OCI-LY1 (cell line): ENCODE measurements around the gene CADM1.

ENCODE experiments used
- H2AFZ ChIP-seq: fragments of 200-600 bp; sonication (generic), shearing (Covaris generic); 2 replicates; pipeline ENCODE4 v1.6.0; 2014; ENCODE audit warnings: antibody characterized with exemption, mild to moderate bottlenecking, low read length
- H3F3A ChIP-seq: fragments of 200-600 bp; sonication (generic), shearing (Covaris generic); 2 replicates; pipeline ENCODE4 v1.6.0; 2014; ENCODE audit warnings: mild to moderate bottlenecking, antibody characterized with exemption, low read length, moderate library complexity; ENCODE audit not compliant: insufficient read depth
- H3K27ac ChIP-seq: fragments of 200-600 bp; sonication (generic); 2 replicates; pipeline ENCODE4 v1.5.1; 2014; ENCODE audit warnings: low read length, mixed run types, mild to moderate bottlenecking, low read depth; ENCODE audit not compliant: poor library complexity, severe bottlenecking
- H3K27me3 ChIP-seq: fragments of 200-600 bp; sonication (generic); 2 replicates; pipeline ENCODE4 v1.6.0; 2014; ENCODE audit warnings: antibody characterized with exemption, mild to moderate bottlenecking, low read length, moderate library complexity; ENCODE audit not compliant: insufficient read depth
- H3K36me3 ChIP-seq: fragments of 200-600 bp; sonication (generic); 2 replicates; pipeline ENCODE4 v1.6.1; 2014; ENCODE audit warnings: mild to moderate bottlenecking, antibody characterized with exemption, low read length, moderate library complexity, mixed read lengths; ENCODE audit not compliant: insufficient read depth
- H3K4me1 ChIP-seq: fragments of 200-600 bp; sonication (generic); 2 replicates; pipeline ENCODE4 v1.5.1; 2014; ENCODE audit warnings: mild to moderate bottlenecking, low read length, moderate library complexity; ENCODE audit not compliant: insufficient read depth, severe bottlenecking
- H3K4me2 ChIP-seq: fragments of 200-600 bp; sonication (generic), shearing (Covaris generic); 2 replicates; pipeline ENCODE4 v1.6.1; 2014; ENCODE audit warnings: low read length
- H3K4me3 ChIP-seq: fragments of 200-600 bp; sonication (generic); 2 replicates; pipeline ENCODE4 v1.5.1; 2014; ENCODE audit warnings: low read length, low read depth, mild to moderate bottlenecking, mixed read lengths; ENCODE audit not compliant: poor library complexity, severe bottlenecking
- H3K79me2 ChIP-seq: fragments of 200-600 bp; shearing (Covaris generic); 2 replicates; pipeline ENCODE4 v1.6.1; 2016; ENCODE audit warnings: mixed run types, low read length, mixed read lengths; ENCODE audit not compliant: insufficient read depth
- H3K9ac ChIP-seq: fragments of 200-600 bp; sonication (generic), shearing (Covaris generic); 2 replicates; pipeline ENCODE4 v1.6.1; 2014; ENCODE audit warnings: mild to moderate bottlenecking, low read length, mixed read lengths
- H3K9me2 ChIP-seq: fragments of 200-600 bp; sonication (generic), shearing (Covaris generic); 2 replicates; pipeline ENCODE4 v1.6.1; 2014; ENCODE audit warnings: low read depth, mild to moderate bottlenecking, low read length, mixed read lengths
- H3K9me3 ChIP-seq: fragments of 200-600 bp; shearing (Covaris generic); 2 replicates; pipeline ENCODE4 v1.6.1; 2014; ENCODE audit warnings: low read length, mixed read lengths
- H4K20me1 ChIP-seq: fragments of 200-600 bp; sonication (generic), shearing (Covaris generic); 2 replicates; pipeline ENCODE4 v1.6.0; 2016; ENCODE audit warnings: mild to moderate bottlenecking, low read length; ENCODE audit not compliant: insufficient read depth
- EZH2 ChIP-seq: fragments of 200-600 bp; sonication (generic), shearing (Covaris generic); IDR thresholded peaks from 2 replicates; pipeline ENCODE4 v1.8.0; 2017; ENCODE audit warnings: borderline replicate concordance, mixed run types, mild to moderate bottlenecking, antibody characterized with exemption, low read length, moderate library complexity, mixed read lengths
- TF ChIP-seq, protein P1 (sequence below): fragments of 200-600 bp; sonication (generic), shearing (Covaris generic); IDR thresholded peaks from 2 replicates; pipeline ENCODE4 v1.5.1; 2017; ENCODE audit warnings: mild to moderate bottlenecking, antibody characterized with exemption, low read length, moderate library complexity, mixed read lengths

CADM1 gene

DNA sequence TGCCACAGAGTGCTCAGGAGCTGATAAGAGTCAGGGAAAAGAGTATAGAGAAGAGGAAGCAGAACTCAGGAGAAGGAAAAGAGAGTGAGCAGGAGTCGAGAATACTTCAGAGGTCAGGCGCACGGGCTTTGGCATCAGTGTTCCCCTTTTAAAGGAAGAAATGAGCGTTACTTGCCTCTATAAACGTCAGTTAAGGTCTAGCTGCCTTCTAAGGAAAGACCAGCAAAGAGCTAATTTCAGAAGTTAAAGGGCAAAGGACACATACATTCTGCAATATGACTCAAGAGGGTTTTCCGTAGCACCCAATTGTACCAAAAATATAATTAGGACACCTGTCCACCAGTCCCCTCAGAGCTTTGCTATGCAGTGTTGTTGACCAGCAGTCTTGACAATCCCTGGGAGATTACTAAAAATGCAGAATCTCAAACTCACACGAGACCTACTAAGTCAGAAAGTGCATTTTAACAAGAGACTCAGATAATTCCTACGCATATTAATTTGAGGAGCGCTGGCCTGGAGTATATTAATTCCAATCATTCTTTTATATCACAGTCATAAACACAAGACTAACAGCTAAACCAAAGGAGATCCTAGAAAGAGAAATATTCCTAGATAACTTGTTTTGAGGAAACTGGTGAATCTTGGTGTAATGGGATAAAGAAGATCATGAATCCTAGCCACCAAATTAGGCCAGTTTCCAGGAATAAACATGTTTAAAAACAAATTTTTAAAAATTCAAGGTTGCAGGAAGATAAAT is 249.0 kb downstream of the CADM1 start:
- Histone ChIP-seq H3F3A (no peaks in the 10 kb centered on the region), H3K79me2 (no peaks in the 10 kb centered on the region), H2AFZ (no peak overlapping the region), H3K4me3 (peak overlapping the region; percentile 18), H3K4me1 (peaks cover 45% of the 10 kb centered on the region), H3K36me3 (no peaks in the 10 kb centered on the region), H4K20me1 (no peaks in the 10 kb centered on the region), H3K9ac (peak overlapping the region; percentile 45), H3K4me2 (peak overlapping the region; percentile 64), H3K9me2 (no peaks in the 10 kb centered on the region), H3K9me3 (no peaks in the 10 kb centered on the region), H3K27ac (peak overlapping the region; percentile 93), H3K27me3 (no peaks in the 10 kb centered on the region)
- TF ChIP-seq, protein P1, sequence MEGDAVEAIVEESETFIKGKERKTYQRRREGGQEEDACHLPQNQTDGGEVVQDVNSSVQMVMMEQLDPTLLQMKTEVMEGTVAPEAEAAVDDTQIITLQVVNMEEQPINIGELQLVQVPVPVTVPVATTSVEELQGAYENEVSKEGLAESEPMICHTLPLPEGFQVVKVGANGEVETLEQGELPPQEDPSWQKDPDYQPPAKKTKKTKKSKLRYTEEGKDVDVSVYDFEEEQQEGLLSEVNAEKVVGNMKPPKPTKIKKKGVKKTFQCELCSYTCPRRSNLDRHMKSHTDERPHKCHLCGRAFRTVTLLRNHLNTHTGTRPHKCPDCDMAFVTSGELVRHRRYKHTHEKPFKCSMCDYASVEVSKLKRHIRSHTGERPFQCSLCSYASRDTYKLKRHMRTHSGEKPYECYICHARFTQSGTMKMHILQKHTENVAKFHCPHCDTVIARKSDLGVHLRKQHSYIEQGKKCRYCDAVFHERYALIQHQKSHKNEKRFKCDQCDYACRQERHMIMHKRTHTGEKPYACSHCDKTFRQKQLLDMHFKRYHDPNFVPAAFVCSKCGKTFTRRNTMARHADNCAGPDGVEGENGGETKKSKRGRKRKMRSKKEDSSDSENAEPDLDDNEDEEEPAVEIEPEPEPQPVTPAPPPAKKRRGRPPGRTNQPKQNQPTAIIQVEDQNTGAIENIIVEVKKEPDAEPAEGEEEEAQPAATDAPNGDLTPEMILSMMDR, result no peak
- TF ChIP-seq EZH2, result no peak

DNA sequence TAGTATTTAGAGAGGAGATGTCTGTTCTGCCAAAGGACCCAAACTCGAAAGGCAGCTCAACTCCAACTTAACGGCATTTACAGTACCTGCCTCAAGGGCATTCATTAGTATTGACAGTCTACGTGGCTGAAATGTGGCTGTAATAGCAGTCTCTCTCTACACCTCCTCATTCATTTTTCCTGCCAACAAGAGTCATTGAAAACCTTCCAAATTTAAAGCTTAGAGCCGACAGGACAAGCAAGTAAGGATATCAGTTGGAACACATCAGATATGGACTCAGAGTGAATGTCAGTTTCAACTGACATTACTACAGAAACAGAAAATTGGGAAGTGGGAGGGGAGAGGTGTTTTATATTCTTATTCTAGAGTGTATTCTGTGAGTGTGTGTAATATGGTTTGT is 253.1 kb downstream of the CADM1 start:
- Histone ChIP-seq H4K20me1 (no peaks in the 10 kb centered on the region), H3K27ac (no peak overlapping the region), H3K9me2 (no peaks in the 10 kb centered on the region), H3K9ac (no peak overlapping the region), H3K9me3 (no peaks in the 10 kb centered on the region), H3F3A (no peaks in the 10 kb centered on the region), H3K4me2 (no peak overlapping the region), H2AFZ (no peak overlapping the region), H3K4me1 (peaks cover 23% of the 10 kb centered on the region), H3K4me3 (no peak overlapping the region), H3K79me2 (no peaks in the 10 kb centered on the region), H3K36me3 (no peaks in the 10 kb centered on the region), H3K27me3 (no peaks in the 10 kb centered on the region)
- no peak for TF ChIP-seq EZH2
- TF ChIP-seq, protein P1, result no peak

DNA sequence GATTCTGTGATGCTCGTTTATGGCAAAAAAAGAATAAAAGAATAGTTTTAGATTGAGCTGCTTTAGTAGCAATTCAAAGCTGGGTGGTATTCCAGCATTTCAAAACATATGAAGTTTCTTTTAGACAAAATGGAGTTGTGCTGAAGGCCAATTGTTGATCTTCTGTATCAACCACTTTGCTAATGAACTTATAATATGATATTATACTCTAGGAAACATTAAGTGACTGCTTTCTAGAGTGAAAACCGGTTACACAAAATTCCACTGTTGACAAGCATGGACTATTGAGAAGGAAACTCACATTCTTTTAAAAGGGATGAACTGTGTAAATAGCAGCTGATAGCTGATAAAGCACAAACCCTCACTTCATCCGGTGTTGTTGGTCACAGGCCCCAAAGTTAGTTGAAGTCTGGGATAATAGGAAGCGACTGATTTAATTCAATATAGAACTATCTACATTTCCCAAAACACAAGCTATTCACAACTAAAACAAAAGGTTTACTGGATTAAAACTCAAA is 255.1 kb downstream of the CADM1 start:
- Histone ChIP-seq H3K4me1 (peaks cover 12% of the 10 kb centered on the region), H3K27ac (no peak overlapping the region), H3K4me2 (no peak overlapping the region), H3F3A (no peaks in the 10 kb centered on the region), H3K27me3 (no peaks in the 10 kb centered on the region), H3K36me3 (no peaks in the 10 kb centered on the region), H3K9ac (no peak overlapping the region), H3K9me3 (no peaks in the 10 kb centered on the region), H3K9me2 (no peaks in the 10 kb centered on the region), H3K4me3 (no peak overlapping the region), H2AFZ (no peak overlapping the region), H4K20me1 (no peaks in the 10 kb centered on the region), H3K79me2 (no peaks in the 10 kb centered on the region)
- no peak for TF ChIP-seq EZH2
- TF ChIP-seq, protein P1, result no peak
